Osteoblast (primary cell): ENCODE measurements around the gene MALT1. TPM values are rescaled to one million over a fixed set of nuclear protein-coding genes. Genes with fewer than 3 reads are reported as not detected.

Experiments
- DNase-seq: peaks from one replicate; pipeline ENCODE4 v3.0.0; 2011; ENCODE audit warnings: low spot score, mixed read lengths; ENCODE audit not compliant: insufficient read length; ENCODE audit errors: missing footprints
- H2AFZ ChIP-seq: 2 replicates; pipeline ENCODE4 v1.6.0; 2011; ENCODE audit warnings: mild to moderate bottlenecking, low read length
- H3K27ac ChIP-seq: 2 replicates; pipeline ENCODE4 v1.5.1; 2011; ENCODE audit warnings: mild to moderate bottlenecking, low read depth, low read length, moderate library complexity
- H3K27me3 ChIP-seq: 2 replicates; pipeline ENCODE4 v1.6.0; 2012; ENCODE audit warnings: mild to moderate bottlenecking, control low read depth, inconsistent platforms, low read length, moderate library complexity; ENCODE audit not compliant: insufficient read depth
- H3K36me3 ChIP-seq: 2 replicates; pipeline ENCODE4 v1.5.1; 2011; ENCODE audit warnings: mild to moderate bottlenecking, low read length, control low read depth, moderate library complexity; ENCODE audit not compliant: insufficient read depth
- H3K4me1 ChIP-seq: 2 replicates; pipeline ENCODE4 v1.5.1; 2011; ENCODE audit warnings: mild to moderate bottlenecking, low read length, control low read depth, moderate library complexity; ENCODE audit not compliant: insufficient read depth
- H3K4me2 ChIP-seq: 2 replicates; pipeline ENCODE4 v1.6.0; 2011; ENCODE audit warnings: mild to moderate bottlenecking, low read length; ENCODE audit not compliant: insufficient read depth
- H3K4me3 ChIP-seq: fragments of 200-600 bp; sonication (generic); 3 replicates; pipeline ENCODE4 v1.5.1; 2012; ENCODE audit warnings: mild to moderate bottlenecking, low read length, inconsistent platforms; ENCODE audit not compliant: insufficient read depth
- H3K79me2 ChIP-seq: 2 replicates; pipeline ENCODE4 v1.6.0; 2012; ENCODE audit warnings: mild to moderate bottlenecking, low read length, control low read depth, inconsistent platforms; ENCODE audit not compliant: insufficient read depth
- H3K9me3 ChIP-seq: 2 replicates; pipeline ENCODE4 v1.5.1; 2011; ENCODE audit warnings: low read depth, low read length, control low read depth
- H4K20me1 ChIP-seq: 2 replicates; pipeline ENCODE4 v1.6.0; 2012; ENCODE audit warnings: mild to moderate bottlenecking, low read length, control low read depth; ENCODE audit not compliant: insufficient read depth
- total RNA-seq: library from RNA; depleted of rRNA; stranded (reverse); fragments of >200 nt; gene quantifications from 2 replicates; pipeline ENCODE4 v1.2.3, GENCODE V29; 2012
- TF ChIP-seq, protein P1 (sequence below): IDR thresholded peaks from 2 replicates; pipeline ENCODE4 v1.5.1; 2011; ENCODE audit warnings: mild to moderate bottlenecking, low read depth, low read length, moderate library complexity; ENCODE audit errors: extremely low read depth

MALT1 gene
- total RNA-seq, 1 donor = 55.7 TPM

DNA sequence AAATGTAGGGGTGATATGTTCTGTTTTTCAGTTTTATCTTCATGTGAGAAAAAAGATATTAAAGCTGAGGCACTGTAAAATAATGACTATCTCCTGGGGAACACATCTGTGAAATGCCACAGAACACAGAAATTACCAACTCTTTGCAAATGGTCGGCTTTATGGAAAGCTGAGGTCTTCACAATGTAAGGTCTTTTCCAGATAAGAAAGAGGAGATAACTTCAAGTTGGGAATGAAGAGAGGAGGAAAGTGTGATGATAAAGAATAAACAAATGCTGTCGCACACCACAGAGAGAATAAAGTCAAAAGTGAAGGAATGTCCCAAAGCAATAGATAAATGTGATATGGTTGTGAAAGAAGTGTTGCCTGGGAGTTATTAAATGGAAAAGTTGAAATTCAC lies 41.2 kb upstream of the MALT1 start:
- Histone ChIP-seq H3K4me2 (no peak overlapping the region), H3K4me3 (no peak overlapping the region), H4K20me1 (no peaks in the 10 kb centered on the region), H3K27ac (no peak overlapping the region), H3K36me3 (no peaks in the 10 kb centered on the region), H2AFZ (no peak overlapping the region), H3K27me3 (no peaks in the 10 kb centered on the region), H3K9me3 (no peaks in the 10 kb centered on the region), H3K79me2 (no peaks in the 10 kb centered on the region), H3K4me1 (no peaks in the 10 kb centered on the region)
- TF ChIP-seq, protein P1, sequence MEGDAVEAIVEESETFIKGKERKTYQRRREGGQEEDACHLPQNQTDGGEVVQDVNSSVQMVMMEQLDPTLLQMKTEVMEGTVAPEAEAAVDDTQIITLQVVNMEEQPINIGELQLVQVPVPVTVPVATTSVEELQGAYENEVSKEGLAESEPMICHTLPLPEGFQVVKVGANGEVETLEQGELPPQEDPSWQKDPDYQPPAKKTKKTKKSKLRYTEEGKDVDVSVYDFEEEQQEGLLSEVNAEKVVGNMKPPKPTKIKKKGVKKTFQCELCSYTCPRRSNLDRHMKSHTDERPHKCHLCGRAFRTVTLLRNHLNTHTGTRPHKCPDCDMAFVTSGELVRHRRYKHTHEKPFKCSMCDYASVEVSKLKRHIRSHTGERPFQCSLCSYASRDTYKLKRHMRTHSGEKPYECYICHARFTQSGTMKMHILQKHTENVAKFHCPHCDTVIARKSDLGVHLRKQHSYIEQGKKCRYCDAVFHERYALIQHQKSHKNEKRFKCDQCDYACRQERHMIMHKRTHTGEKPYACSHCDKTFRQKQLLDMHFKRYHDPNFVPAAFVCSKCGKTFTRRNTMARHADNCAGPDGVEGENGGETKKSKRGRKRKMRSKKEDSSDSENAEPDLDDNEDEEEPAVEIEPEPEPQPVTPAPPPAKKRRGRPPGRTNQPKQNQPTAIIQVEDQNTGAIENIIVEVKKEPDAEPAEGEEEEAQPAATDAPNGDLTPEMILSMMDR = no peak
- no peak for DNase-seq

DNA sequence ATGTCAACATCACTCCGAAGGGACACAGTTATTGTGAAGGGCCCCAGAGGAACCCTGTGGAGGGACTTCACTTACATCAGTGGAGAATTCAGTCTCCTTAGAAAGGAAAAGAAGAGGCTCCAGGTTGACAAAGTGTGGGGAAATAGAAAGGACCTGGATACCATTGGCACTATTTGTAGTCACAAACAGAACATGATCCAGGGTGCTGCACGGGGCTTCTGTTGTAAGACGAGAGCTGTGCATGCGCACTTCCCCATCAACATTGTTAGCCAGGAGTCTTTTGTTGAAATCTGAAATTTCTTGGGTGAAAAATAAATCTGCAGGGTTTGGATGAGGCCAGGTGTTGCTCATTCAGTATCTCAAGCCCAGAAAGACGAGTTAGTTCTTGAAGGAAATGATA lies 40.0 kb upstream of the MALT1 start:
- Histone ChIP-seq H2AFZ (no peak overlapping the region), H3K79me2 (no peaks in the 10 kb centered on the region), H3K9me3 (no peaks in the 10 kb centered on the region), H4K20me1 (no peaks in the 10 kb centered on the region), H3K4me2 (no peak overlapping the region), H3K4me1 (peaks cover 9% of the 10 kb centered on the region), H3K36me3 (no peaks in the 10 kb centered on the region), H3K4me3 (no peak overlapping the region), H3K27me3 (no peaks in the 10 kb centered on the region), H3K27ac (no peak overlapping the region)
- TF ChIP-seq, protein P1 = no peak
- no peak for DNase-seq

DNA sequence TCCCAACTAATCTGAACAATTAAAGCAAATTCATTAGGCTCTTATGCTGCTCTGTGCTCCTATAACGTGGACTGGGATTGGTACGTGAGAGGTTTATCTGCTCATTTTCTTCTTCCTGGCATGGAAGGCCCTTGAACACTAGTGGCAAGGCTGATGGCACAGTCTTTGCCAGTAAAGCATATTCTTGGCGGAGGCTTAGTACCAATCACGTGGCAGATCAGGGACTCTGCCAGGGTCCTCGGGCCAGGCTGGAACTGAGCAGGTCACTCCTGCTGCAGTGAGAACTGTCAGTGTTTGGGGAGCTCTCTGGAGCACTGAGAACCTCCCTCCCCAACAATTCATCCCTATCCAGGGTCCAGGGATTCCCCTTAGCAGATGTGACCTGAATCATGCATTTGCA lies 38.7 kb upstream of the MALT1 start:
- Histone ChIP-seq H3K4me1 (peaks cover 11% of the 10 kb centered on the region), H2AFZ (no peak overlapping the region), H3K9me3 (no peaks in the 10 kb centered on the region), H3K36me3 (no peaks in the 10 kb centered on the region), H4K20me1 (no peaks in the 10 kb centered on the region), H3K4me2 (no peak overlapping the region), H3K4me3 (no peak overlapping the region), H3K27me3 (no peaks in the 10 kb centered on the region), H3K79me2 (no peaks in the 10 kb centered on the region), H3K27ac (no peak overlapping the region)
- no peak for DNase-seq
- TF ChIP-seq, protein P1 = no peak

DNA sequence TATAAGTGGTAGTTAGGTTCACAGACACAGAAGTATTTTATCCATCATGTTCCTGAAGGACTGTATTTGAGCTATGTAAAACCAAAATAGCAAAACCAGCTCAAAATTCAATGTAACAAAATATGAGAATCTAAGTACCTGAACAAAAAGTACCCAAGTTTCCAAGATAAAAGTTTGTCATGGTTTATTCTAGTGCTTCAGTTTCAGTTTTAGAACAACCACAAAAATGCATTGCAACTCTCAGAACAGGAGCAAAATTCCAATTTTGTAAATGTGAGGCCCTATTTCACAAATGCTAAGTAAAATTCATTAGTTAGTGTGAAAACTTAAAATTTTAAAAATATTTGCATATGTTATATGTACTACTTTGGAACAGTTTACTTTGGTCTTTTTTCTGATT lies 37.4 kb upstream of the MALT1 start:
- Histone ChIP-seq H3K27ac (no peak overlapping the region), H3K79me2 (no peaks in the 10 kb centered on the region), H4K20me1 (no peaks in the 10 kb centered on the region), H3K36me3 (no peaks in the 10 kb centered on the region), H3K27me3 (no peaks in the 10 kb centered on the region), H3K9me3 (no peaks in the 10 kb centered on the region), H3K4me2 (no peak overlapping the region), H3K4me1 (peaks cover 11% of the 10 kb centered on the region), H3K4me3 (no peak overlapping the region), H2AFZ (no peak overlapping the region)
- TF ChIP-seq, protein P1 = no peak
- DNase-seq = no peak
